Mammary epithelial cell (primary cell): ENCODE measurements around the gene BMP8B.
A peak's percentile ranks its signal among the peaks of the same experiment; 100 is the strongest.

Experiments
- CTCF ChIP-seq, 2 donors: IDR thresholded peaks in 1 of 2; conservative IDR thresholded peaks in 1 of 2; 2 replicates each; pipeline ENCODE4 v1.5.1; 2011 to 2012; ENCODE audit warnings: inconsistent platforms in 2 of 2, low read length in 2 of 2, mild to moderate bottlenecking in 2 of 2, control low read depth in 1 of 2, low read depth in 1 of 2; ENCODE audit not compliant: insufficient read depth in 1 of 2; ENCODE audit errors: extremely low read depth in 1 of 2
- EZH2 ChIP-seq: IDR thresholded peaks from 2 replicates; pipeline ENCODE4 v1.6.1; 2012; ENCODE audit warnings: low read length, inconsistent platforms, borderline replicate concordance

DNA sequence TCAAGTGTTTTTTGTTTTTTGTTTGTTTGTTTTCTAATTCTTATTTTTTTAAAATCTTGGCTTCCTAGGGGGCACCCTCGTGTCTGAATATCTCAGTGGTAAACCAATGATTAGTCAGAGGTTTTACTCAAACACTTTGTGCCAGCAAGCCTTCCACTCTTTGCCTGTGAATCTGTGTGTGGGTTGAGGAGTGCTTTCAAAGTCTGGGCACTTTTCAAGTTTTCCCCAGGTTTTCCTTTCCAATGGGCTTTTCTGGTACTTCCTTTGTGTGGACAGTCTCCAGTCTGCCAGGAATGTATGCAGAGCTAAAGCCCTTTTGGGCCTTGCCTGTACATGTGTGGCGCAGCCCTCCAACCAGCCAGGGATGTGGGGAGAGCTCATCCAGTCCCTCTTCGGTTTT, 59.6 kb downstream of the BMP8B start:
- TF ChIP-seq CTCF (conservative IDR thresholded peaks at IDR 0.05 in 1 of 2, IDR thresholded peaks at IDR 0.05 in 1 of 2; ENCODE audit: extremely low read depth in 1 of 2, insufficient read depth in 1 of 2, low read depth in 1 of 2, low read length in 2 of 2) (peak in 1 of 2 donors; percentile 17), EZH2 (no peak)
